Naive thymus-derived CD8-positive, alpha-beta T cell (primary cell): ENCODE data around the gene ZNF326. TPM values are rescaled to one million over a fixed set of nuclear protein-coding genes. Genes with fewer than 3 reads are reported as not detected.

Experiments used
- ATAC-seq, 2 donors: fragments of 150-1000 bp; cut with Tn5 transposase in 1 of 2; sonication (Bioruptor Pico), chemical (Tn5 transposase) in 1 of 2; 1 replicate in 1 of 2; 2 replicates in 1 of 2; pipeline ENCODE4 v1.10.0; 2021; ENCODE audit warnings: mild to moderate bottlenecking in 2 of 2, moderate library complexity in 2 of 2
- POLR2A ChIA-PET: fragments of 350-600 bp; sonication (Branson Sonifier 250); formaldehyde crosslinking; loops from one replicate; lab custom pipeline; 2021; ENCODE audit warnings: antibody characterized with exemption; lab: Charles Lee
- DNase-seq, 10 donors: peaks; one replicate each; pipeline versions ENCODE4 v3.0.0 to v3.0.0-alpha.2; 2020 to 2022
- H3K27ac Mint-ChIP-seq, 10 donors: one replicate each; pipeline ENCODE4 v1.8.0; 2020 to 2022; ENCODE audit warnings: mild to moderate bottlenecking in 10 of 10, mixed read lengths in 10 of 10, moderate library complexity in 4 of 10, inconsistent platforms in 1 of 10
- H3K27me3 Mint-ChIP-seq, 5 donors: one replicate each; pipeline ENCODE4 v1.8.0; 2021 to 2022; ENCODE audit warnings: mixed read lengths in 5 of 5
- H3K36me3 Mint-ChIP-seq, 3 donors: one replicate each; pipeline ENCODE4 v1.8.0; 2020 to 2022; ENCODE audit warnings: mixed read lengths in 3 of 3, mild to moderate bottlenecking in 2 of 3, inconsistent platforms in 1 of 3
- H3K4me1 Mint-ChIP-seq, 4 donors: one replicate each; pipeline ENCODE4 v1.8.0; 2021 to 2022; ENCODE audit warnings: mixed read lengths in 4 of 4
- H3K4me3 Mint-ChIP-seq, 10 donors: one replicate each; pipeline ENCODE4 v1.8.0; 2020 to 2022; ENCODE audit warnings: mild to moderate bottlenecking in 10 of 10, mixed read lengths in 10 of 10, moderate library complexity in 6 of 10, inconsistent platforms in 1 of 10
- H3K9me3 Mint-ChIP-seq, 9 donors: one replicate each; pipeline ENCODE4 v1.8.0; 2020 to 2022; ENCODE audit warnings: mixed read lengths in 9 of 9, mild to moderate bottlenecking in 3 of 9, inconsistent platforms in 1 of 9, moderate library complexity in 1 of 9
- polyA plus RNA-seq, 3 donors: library from polyadenylated mRNA; unstranded; fragments of 300-500 nt; fragmentation: Illumina TruSeq; gene quantifications; one replicate each; pipeline ENCODE4 v1.2.3, GENCODE V29; 2021
- total RNA-seq, 8 experiments: library from RNA in 2 of 8; stranded (reverse) in 2 of 8; gene quantifications; one replicate each; pipeline ENCODE4 v1.2.3 and lab custom pipeline; 2021 to 2026

Gene ZNF326
- total and polyA plus RNA-seq, 5 experiments from 2014 or later = 4.3 to 27.3 (median 6.0) TPM

- Mint-ChIP-seq H3K4me1 (peaks cover 0 to 2% (median 1%) of the 10 kb centered on the region in 4 donors), H3K9me3 (peaks cover 0 to 7% (median 0%) of the 10 kb centered on the region in 9 donors), H3K27ac (peak overlapping the region in 1 of 10 donors; percentile 0), H3K27me3 (peaks cover 14 to 42% (median 23%) of the 10 kb centered on the region in 5 donors), H3K4me3 (no peak overlapping the region), H3K36me3 (no peaks in the 10 kb centered on the region)
- POLR2A ChIA-PET = no interaction called here
- DNase-seq = no peak
- ATAC-seq = no peak
These were observed 79.2 kb downstream of the ZNF326 start for GRCh38 chr1:90074137-90074536.

GRCh38 chr1:90074566-90074965 lies 79.7 kb downstream of the ZNF326 start:
- ATAC-seq (no peak), DNase-seq (no peak)
- Mint-ChIP-seq H3K9me3 (peaks cover 0 to 7% (median 0%) of the 10 kb centered on the region in 9 donors), H3K4me1 (peaks cover 0 to 2% (median 1%) of the 10 kb centered on the region in 4 donors), H3K27me3 (peaks cover 13 to 42% (median 23%) of the 10 kb centered on the region in 5 donors), H3K27ac (no peak overlapping the region), H3K36me3 (no peaks in the 10 kb centered on the region), H3K4me3 (no peak overlapping the region)
- POLR2A ChIA-PET = no interaction called here

- H3K4me1 Mint-ChIP-seq = peaks cover 0 to 2% (median 1%) of the 10 kb centered on the region in 4 donors
- ATAC-seq = no peak
- no peak overlapping the region for H3K4me3 Mint-ChIP-seq
- no peak for DNase-seq
- POLR2A ChIA-PET = no interaction called here
- peaks cover 11 to 42% (median 21%) of the 10 kb centered on the region in 5 donors for H3K27me3 Mint-ChIP-seq
- peaks cover 0 to 7% (median 0%) of the 10 kb centered on the region in 9 donors for H3K9me3 Mint-ChIP-seq
- no peaks in the 10 kb centered on the region for H3K36me3 Mint-ChIP-seq
- no peak overlapping the region for H3K27ac Mint-ChIP-seq
These were observed 80.1 kb downstream of the ZNF326 start for GRCh38 chr1:90074970-90075391.

GRCh38 chr1:90083995-90084394 lies 89.1 kb downstream of the ZNF326 start:
- Mint-ChIP-seq H3K27ac (no peak overlapping the region), H3K27me3 (peaks cover 6 to 75% (median 27%) of the 10 kb centered on the region in 5 donors), H3K9me3 (peaks cover 0 to 5% (median 0%) of the 10 kb centered on the region in 9 donors), H3K4me3 (no peak overlapping the region), H3K36me3 (no peaks in the 10 kb centered on the region), H3K4me1 (no peaks in the 10 kb centered on the region)
- DNase-seq (no peak), ATAC-seq (no peak)
- POLR2A ChIA-PET = no interaction called here

Other genes starting within 250 kb of the ZNF326 start
- 10 to 100 TPM; 37.1 to 38.7 TPM for gene LRRC8D, start 174.1 kb upstream of the ZNF326 start, total RNA-seq
- 10 to 100 TPM; 42.3 to 60.0 (median 46.0) TPM for gene LRRC8D, start 174.1 kb upstream of the ZNF326 start, polyA plus RNA-seq